GM19351 (cell line): ENCODE results near the gene CCDC154.
A peak's percentile ranks its signal among the peaks of the same experiment; 100 is the strongest.

Experiments used
- ATAC-seq: cut with Tn5 transposase; IDR thresholded peaks from one replicate; pipeline ENCODE4 v1.9.1; 2021; ENCODE audit warnings: mild to moderate bottlenecking, moderate library complexity; ENCODE audit not compliant: unreplicated experiment

The CCDC154 gene

DNA sequence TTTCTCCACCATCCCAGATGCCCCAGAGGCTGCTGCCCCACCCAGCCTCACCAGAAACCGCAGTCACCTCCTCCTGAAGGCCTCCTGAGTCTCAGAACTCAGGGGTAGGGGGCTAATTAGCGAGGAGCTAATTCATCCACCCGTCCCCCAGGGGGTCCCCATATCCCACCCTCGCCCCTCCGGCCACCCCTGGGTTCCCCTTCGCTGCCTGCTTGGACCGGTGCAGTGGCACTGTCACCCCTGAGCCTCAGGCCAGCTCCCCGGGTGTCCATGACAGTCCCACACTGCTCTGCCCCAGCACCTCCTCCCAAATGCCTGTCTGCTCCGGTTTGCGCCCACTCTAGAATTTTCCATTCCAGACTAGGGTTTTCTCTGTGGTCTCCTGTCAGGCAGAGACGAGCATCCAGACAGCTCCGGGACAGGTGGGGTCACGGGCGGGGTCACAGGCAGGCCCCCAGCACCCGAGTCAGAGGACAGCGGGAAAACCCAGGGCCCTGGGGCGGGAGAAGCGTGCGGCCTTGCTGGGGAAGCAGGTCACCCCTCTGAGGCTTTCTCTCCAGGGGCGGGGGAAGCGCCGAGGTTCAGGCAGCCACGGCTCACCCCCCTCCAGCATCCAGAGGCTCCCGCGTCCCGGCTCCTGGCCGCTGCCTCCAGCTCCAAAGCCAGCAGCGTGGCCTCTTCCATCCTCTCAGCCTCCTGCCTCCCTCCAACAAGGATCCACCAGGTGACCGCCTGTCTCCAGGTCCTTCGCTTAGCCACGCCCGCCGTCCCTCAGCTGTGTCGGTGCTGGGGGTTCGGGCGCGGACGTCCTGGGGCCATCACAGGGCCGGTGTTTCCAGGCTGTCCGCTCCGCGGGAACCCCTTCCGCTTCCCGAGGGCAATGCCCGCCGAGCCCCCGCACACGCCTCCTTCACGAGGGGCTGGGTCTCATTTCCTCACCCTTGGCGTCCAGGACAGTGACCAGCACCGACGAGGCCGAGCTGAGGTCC is 16.6 kb downstream of the CCDC154 start:
- ATAC-seq: no peak

DNA sequence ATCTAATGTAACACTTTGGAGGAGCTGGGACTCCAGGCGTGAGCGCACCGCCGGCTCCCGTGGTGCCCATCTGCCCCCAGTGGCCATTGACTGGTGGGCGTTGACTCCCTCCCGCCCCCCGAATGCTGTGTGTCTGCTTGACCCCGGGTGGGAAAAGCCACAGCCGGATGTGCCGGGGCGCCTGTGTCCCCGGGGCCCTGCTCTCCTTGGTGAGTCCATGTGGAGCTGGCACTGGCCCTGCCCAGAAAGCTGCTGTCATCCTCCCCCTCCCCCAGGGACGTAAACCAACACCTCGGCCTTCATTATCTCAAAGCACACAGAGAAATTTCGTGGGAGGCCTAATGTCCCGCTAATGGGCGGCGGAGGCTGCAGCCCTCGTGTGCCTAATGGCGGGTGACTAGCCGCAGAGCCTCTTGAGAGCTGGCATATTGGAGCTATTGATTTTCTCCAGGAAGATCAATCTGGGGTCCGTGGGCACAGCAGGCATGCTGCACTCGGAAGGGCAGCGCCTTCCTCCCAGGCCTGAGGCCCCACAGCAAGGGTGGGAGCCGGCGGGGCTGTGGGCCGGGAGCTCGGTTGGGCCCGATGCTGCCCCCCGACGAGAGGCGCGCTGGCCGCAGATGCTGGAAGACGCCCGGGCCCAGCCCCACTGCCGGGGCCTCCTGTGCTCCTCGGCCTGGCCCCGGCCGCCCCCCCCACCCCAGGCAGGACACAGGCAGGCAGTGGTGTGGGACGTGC is 17.5 kb downstream of the CCDC154 start:
- ATAC-seq: no peak

DNA sequence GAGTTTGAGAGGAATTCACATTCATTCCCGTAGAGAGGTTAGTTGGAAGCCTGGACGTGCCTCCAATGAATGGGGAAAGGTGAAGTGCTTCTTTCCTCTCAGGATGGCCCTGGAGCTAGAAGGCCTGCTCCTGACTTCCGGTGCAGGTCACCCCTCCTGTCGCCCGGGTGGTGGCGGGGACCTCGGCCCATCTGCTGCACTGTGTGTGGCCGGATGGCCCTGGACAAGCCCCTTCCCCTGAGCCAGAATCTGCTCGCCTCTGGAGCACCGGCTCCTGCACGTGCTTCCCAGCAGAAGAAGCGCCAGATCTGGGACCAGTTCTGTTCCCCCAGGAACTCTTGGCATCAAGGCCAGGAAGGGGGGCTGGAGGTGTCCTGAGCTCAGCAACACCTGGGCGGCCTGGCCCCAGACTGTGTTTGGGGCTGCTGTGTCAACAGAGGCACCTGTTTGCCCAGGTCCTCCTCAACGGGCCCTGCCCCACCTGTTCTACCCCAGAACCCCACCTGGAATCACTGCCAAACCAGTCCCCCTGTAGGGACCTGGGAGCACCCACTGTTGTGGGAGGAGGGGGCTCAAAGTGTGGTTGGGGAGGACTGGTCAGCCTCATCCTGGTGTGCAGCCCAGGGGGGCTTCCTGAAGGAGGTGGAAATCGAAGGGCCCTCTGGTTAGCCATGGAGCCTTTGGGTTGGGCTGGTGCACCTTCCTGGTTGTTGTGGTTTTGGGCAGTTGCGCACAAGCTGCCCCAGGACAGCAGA is 18.6 kb downstream of the CCDC154 start:
- ATAC-seq: no peak

DNA sequence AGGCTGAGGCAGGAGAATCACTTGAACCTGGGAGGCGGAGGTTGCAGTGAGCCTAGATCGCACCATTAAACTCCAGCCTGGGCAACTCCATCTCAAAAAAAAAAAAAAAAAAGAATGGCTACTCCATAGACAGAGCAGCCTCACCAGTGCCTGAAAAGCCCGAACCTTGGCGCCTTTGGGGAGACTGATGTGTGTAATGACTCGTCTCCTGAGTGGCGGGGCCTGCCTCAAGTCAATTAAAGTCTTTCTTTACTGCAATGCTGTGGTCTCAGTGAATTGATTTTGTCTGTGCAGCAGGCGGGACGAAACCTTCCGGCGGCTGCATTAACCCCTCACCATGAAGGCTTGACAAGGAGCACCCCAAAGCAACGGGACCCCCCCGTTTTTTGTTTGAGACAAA is 20.3 kb downstream of the CCDC154 start:
- no peak for ATAC-seq

DNA sequence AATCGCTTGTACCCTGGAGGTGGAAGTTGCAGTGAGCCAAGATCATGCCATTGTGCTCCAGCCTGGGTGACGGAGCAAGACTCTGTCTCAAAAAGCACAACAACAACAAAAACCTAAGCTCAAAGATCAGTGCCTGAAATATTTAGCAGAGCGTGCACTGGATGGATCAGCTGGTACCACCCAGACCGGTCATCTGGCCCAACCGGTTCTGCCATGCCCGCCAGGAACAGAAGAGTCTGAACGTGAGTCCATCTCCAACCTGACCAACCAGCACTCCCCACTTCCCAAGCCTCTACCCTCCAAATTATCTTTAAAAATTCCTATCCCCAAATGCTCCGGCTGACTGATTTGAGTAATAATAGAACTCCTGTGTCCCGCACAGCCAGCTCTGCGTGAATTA is 22.3 kb downstream of the CCDC154 start:
- no peak for ATAC-seq

DNA sequence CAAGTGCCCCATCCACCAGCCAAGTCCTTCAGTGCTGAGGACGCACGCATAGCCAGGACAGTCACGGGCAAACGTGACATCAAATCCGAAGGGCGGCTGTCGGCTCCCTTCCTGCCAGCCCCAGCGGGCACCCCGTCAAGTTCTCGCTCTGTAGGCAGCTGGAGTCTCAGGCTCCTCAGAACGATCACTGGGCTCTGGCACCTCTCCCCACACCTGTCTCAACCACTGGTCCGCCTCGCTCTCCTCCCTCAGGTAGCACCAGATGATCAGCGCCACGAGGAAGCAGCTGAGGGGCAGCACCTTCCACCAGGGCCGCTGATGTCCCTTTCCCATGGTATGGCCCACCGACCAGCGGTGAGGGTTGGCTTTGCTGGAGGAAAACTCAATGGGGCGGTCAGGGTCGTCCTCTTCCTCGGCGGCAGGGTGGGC is 24.2 kb downstream of the CCDC154 start:
- no peak for ATAC-seq

DNA sequence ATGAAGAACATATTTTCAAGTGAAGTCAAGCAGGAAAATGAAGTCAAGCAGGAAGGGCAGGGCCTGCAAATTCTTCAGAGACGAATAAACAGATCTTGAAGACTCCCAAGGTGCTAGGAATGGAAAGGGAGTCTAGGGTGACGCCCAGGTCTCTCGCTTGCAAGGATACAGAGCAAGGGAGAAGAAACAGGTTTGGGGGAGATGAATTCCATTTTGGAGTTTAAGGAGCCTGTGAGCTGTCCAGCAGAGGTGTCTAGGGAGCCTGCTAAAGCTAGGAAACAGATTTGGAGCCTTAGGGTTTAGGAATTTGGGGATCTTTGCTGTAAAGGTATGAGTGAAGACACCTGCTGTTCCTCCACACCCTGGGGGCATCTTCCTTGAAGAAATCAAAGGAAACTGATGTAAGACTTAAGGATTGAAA is 27.8 kb downstream of the CCDC154 start:
- ATAC-seq: no peak

DNA sequence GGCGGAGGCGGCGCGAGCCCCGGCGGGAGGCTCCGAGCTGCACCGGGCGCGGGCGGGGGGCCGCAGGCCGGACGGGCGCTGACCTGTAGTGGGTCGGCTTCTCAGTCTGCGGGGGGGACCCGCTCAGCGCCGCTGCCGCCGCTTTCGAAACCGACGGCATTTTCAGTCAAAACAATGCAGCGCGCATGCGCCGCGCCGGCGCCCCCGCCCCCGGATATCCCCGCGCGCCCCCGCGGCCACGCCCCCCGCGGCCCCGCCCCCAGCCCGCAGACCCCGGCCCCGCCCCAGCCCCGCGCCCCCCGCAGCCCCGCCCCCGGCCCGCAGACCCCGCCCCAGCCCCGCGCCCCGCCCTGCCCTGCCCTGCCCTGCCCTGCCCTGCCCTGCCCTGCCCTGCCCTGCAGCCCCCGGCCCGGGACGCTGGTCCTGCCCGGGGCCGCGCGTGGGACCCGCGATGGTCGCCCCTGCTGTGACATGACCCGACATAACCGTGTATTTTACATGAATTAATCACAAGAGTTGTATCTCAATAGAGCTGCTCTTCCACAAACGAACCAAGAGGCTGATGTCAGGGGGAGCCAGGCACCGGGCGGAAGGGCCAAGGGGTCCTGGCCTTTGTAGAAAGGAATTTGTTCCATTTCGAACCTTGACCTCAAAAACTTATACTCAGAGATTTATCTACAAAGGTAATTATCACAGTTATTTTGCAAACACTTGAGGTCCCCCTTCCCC is 29.7 kb downstream of the CCDC154 start, which contains the start of gene UNKL:
Gene UNKL (minus strand): TSS at position 173 of the 729 bp plus-strand sequence. CDS start 13 bp downstream, at position 160.
- peak; percentile 49 for ATAC-seq

DNA sequence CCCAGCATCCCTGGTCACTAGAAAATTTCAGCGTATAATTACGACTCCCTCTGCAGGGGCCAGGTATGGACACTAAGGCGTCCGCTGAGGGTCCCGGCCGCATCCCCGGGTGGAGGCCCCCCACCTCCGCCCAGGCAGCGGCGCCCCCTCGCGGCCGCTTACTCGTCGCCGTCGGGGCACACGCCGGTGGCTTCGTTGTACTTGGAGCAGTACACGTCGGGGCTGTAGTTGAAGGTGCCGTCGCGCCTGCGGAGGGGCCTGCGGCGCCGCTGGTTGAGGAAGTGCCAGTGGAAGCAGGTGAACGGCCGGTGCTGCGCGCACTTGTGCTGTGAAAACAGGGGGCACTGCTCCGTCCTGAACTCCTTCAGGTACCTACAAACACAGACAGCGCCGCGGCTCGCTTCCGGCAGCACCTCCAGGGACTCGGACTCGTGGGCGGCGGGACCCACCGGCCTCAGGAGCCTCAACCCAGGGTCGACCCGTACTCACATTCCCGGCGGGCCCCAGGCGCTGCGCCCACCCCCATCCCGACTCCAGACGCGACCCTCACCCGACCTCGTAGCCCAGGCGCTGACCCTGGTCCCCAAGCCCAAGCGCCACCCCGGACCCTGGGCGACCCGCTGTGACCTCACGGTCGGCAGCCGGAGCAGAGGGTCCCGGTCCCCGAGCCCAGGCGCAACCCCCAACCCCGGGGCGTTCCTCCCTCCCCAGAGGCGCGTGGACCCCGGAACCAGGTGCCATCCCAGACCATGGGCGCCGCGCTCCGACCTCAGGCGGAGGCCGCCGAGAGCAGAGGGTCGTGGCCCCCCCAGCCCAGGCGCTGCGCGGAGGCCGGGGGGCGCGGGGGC is 30.4 kb downstream of the CCDC154 start:
- ATAC-seq: peak; percentile 34

DNA sequence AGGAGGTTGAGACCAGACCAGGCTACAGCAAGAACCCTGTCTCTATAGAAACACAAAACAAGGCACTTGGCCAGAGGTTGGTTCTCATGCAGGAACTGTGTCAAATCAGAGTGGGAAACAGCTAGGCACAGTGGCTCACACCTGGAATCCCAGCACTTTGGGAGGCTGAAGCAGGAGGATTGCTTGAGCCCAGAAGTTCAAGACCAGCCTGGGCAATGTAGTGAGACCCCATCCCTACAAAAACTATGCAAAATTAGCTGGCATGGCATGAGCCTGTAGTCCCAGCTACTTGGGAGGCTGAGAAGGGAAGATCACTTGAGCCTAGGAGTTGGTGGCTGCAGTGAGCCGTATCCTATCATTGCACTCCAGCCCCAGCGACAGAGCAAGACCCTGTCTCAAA is 31.5 kb downstream of the CCDC154 start:
- ATAC-seq: no peak

DNA sequence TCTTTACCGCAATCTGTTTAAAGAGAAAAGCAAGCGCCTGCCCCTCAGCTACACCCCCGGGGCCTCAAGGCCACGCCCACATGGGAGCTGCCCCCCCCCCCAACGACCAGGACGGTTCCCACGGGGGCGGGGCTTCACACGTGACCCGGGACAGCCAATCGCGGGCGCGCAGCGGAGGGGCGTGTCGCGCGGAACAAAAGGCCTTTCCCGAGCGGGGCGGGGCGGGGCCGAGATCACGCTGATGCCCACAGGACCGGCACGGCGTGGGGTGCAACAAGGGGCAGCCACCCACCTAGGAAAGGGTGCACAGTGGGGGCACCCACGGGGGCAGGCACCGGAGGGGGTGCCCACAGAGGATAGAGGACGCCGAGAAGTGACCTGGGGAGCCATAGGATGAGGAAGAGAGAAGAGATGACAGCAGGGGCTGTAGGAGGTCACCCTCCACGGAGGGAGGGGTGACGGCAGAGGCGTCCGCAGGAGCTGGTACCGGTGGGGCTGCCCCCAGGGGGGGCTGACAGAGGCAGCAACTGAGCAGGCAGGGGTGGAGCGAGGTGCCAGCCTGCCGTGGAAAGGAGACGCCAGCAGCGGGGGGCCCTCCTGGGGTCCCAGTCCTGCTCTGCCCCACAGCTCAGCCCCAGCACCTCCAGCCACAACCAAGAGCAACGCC is 36.1 kb downstream of the CCDC154 start:
- ATAC-seq: peak; percentile 87

DNA sequence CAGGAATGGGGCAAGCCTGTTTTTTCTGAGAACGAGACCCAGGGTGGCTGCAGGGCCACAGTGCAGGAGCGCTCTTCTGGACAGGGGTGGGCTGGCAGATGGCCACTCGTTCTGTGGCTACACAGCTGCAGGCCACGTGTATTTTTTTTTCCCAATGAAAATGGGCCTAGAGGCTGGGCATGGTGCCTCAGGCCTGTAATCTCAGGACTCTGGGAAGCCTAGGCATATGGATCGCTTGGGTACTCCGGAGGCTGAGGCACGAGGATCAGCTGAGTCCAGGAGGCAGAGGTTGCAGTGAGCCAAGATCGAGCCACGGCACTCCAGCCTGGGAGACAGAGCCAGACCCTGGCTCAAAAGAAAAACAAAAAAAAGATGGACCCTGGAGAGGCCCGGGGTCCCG is 36.6 kb downstream of the CCDC154 start:
- no peak for ATAC-seq

DNA sequence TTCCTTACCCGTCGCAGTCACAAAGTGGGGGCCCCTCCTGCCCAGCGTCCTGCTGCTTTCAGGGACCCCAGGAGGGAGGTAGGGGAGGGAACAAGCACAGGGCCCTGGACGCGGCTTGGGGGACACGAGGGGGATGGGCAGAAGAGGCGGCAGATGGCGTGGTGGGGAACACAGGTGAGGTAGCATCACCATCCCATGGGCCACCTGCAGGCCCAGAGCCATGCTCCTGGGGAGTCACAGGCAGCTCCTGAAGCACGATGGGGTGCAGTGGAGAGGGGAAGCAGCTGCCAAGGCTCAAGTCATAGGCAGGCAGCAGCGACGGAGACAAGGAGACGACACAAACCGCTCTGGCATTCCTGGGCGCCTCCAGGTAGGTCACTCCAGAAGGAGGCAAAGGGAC is 40.6 kb downstream of the CCDC154 start:
- no peak for ATAC-seq

DNA sequence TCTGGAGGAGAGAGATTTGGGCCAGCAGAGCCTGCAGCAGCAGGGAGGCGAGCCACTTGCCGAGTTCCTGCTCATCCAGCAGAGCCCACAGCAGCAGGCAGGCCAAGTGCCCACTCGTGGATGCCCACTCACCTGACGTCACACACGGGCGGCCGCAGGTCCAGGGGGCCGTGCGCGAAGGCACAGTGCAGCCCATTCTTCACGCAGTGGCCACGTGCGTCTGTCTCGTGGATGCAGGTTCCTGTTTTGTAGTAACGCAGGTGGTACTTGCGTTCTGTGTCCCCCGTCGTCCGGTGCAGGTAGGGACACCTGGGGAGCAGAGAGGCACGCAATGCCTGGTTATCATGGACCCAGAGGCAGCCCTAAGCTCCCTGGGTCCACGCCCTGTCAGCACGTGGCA is 41.3 kb downstream of the CCDC154 start:
- no peak for ATAC-seq

DNA sequence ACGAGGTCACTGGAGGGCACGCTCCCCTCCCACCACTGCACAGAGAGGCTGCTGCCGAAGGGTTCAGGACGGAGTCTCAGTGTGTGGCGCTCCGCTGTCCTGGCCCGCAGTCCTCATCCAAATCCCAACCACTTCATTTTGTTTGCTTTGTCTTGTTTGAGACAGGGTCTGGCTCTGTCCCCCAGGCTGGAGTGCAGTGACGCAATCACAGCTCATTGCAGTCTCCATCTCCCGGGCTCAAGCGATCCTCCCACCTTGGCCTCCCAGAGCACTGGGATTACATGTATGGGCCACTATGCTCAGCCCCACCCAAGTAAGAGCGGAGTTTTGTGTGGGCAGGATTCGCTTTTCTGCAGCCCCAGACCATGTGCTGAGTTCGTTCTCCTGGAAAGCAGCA is 42.6 kb downstream of the CCDC154 start:
- ATAC-seq: no peak

DNA sequence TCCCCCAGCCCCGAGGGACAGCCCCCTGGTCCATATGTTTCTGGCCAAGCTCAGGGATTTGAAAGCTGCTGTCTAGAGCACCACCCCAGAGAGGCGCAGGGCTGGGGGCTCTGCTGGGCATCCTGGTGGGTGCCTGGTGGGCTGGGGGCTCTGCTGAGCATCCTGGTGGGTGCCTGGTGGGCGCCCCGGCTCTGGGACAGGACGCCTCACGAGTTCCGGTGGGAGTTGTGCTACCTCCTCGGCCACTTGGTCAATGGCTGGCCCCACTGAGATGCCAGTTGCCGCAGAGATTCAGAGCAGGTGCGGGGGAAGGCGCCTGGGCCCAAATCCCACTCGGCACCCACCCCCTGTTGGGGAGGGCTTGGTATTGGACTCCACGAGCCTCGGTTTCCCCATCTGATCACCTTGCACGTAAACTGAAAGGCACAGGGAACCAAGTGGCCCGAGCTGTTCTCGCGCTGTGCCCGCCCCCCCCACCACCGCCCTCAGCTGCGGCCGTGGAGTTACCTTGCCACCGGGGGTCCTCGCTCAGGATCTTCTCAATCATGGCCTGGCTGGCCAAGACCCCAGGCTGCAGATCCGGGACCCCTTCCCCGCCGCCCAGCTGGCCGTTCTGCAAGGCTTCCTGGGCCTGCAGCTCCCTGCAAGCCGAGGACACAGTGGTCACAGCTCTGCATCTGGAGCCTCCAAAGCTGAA is 43.1 kb downstream of the CCDC154 start:
- no peak for ATAC-seq

DNA sequence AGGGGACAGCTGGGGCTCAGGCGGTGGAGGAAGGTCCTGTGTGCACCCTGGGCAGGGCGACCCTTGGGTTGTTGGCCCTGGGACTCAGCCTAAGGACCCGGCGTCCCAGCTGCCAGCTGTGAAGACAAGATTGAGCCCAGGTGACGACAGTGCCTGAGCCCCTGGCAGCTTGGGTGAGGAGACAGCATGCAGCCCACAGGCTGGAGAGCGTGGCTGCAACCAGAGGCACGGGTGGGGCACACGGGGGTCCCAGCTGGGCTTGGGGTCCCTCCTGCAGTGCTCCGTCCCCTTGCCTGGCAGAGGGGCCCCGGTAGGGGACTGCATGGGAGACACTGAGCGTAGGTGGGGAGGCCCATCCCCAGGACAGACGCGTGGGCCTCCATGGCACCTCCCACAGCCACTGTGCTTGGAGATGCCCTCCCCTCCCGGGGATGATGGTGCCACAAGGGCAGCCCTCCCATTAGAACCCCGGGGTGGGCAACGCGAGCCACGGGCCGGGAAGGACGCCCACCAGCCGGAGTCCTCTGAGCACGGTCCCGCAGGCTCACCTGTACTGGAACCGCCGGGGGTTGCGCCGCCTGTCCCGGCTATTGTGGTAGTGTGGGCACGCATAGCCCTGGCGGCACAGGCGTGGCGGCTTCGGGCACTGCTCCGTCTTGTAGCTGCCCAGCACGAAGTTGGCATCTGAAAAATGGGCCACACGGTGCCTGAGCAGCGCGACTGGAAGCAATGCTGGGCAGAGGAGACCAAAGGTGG is 45.4 kb downstream of the CCDC154 start:
- ATAC-seq: no peak

DNA sequence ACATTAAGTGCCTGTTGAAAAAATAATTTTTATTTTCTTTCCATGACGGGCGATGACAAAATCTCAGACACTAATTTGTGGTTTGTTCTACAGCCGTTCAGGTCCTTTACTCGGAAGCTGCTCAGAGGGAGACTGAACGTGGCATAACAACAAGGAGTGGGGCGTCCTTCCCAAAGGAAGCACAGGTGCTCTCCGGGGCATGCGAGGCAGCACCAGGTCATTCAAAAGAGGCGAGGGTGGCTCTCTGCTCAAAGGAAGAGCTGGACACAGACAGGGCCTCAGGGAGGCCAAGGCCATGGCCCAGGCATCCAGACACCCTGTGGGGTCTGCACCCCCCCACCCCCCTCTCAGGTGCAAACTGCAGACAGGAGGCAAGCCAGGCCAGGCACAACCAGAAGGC is 46.0 kb downstream of the CCDC154 start:
- ATAC-seq: no peak
